GM21390 (cell line): ENCODE measurements around the gene CDKL2.

Source experiments
- ATAC-seq: cut with Tn5 transposase; IDR thresholded peaks from one replicate; pipeline ENCODE4 v1.9.1; 2021; ENCODE audit not compliant: unreplicated experiment

Gene CDKL2

GRCh38 chr4:75643651-75644050 is 13.3 kb upstream of the CDKL2 start:
- ATAC-seq = no peak

GRCh38 chr4:75639124-75639695 is 8.9 kb upstream of the CDKL2 start:
- no peak for ATAC-seq

- ATAC-seq = no peak
These were observed 7.5 kb upstream of the CDKL2 start for GRCh38 chr4:75637827-75638226.

GRCh38 chr4:75637176-75637575 is 6.8 kb upstream of the CDKL2 start:
- no peak for ATAC-seq

- no peak for ATAC-seq
These were observed 4.6 kb upstream of the CDKL2 start for GRCh38 chr4:75634951-75635350.

- no peak for ATAC-seq
These were observed 4.0 kb upstream of the CDKL2 start for GRCh38 chr4:75634281-75634680.

- no peak for ATAC-seq
These were observed 3.5 kb upstream of the CDKL2 start for GRCh38 chr4:75633846-75634245.

- ATAC-seq = no peak
These were observed 605 bp upstream of the CDKL2 start for GRCh38 chr4:75630937-75631329.

GRCh38 chr4:75629239-75629638 is 1.1 kb downstream of the CDKL2 start:
- no peak for ATAC-seq

GRCh38 chr4:75623026-75623425 is 7.3 kb downstream of the CDKL2 start:
- no peak for ATAC-seq

GRCh38 chr4:75621715-75622114 is 8.6 kb downstream of the CDKL2 start:
- no peak for ATAC-seq

- no peak for ATAC-seq
These were observed 18.0 kb downstream of the CDKL2 start for GRCh38 chr4:75612306-75612705.

- ATAC-seq = no peak
These were observed 24.4 kb downstream of the CDKL2 start for GRCh38 chr4:75605928-75606327.

- no peak for ATAC-seq
These were observed 30.7 kb downstream of the CDKL2 start for GRCh38 chr4:75599647-75600046.

GRCh38 chr4:75598390-75598789 is 31.9 kb downstream of the CDKL2 start:
- ATAC-seq = no peak

- ATAC-seq = no peak
These were observed 34.3 kb downstream of the CDKL2 start for GRCh38 chr4:75596061-75596460.

- ATAC-seq = no peak
These were observed 36.9 kb downstream of the CDKL2 start for GRCh38 chr4:75593393-75593792.

GRCh38 chr4:75584067-75584466 is 46.3 kb downstream of the CDKL2 start:
- no peak for ATAC-seq

GRCh38 chr4:75567725-75568124 is 62.6 kb downstream of the CDKL2 start:
- ATAC-seq = no peak

GRCh38 chr4:75566911-75567310 is 63.4 kb downstream of the CDKL2 start:
- ATAC-seq = no peak

- ATAC-seq = no peak
These were observed 64.8 kb downstream of the CDKL2 start for GRCh38 chr4:75565481-75565880.

- no peak for ATAC-seq
These were observed 66.3 kb downstream of the CDKL2 start for GRCh38 chr4:75564023-75564422.

GRCh38 chr4:75561789-75562188 is 68.5 kb downstream of the CDKL2 start:
- no peak for ATAC-seq

GRCh38 chr4:75557696-75558095 is 72.6 kb downstream of the CDKL2 start:
- ATAC-seq = no peak
